ENCODE results near the gene CDH4.
"Not testable (repeated sequence)": the region's sequence is repeated elsewhere in the genome, so short reads cannot be mapped to it uniquely, and the experiment has no call there.

The CDH4 gene

DNA sequence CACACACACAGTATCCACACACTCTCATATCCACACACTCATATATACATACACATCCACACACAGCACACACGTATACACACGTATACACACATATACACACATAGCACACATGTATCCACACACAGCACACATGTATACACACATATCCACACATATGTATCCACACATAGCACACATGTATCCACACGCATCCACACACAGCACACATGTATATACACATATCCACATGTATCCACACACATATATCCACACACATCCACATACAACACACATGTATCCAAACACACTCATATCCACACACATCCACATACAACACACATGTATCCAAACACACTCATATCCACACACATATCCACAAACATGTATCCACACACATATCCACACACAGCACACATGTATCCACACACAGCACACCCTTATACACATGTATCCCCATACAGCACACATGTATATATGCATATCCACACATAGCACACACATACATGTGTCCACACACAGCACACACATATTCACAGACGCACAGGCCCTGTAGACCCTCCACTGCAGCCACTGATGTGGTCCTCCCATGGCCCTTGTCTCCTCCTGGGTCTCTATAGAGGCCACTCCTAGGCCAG, 172.1 kb downstream of the CDH4 start:
- DNase-seq: no peak

DNA sequence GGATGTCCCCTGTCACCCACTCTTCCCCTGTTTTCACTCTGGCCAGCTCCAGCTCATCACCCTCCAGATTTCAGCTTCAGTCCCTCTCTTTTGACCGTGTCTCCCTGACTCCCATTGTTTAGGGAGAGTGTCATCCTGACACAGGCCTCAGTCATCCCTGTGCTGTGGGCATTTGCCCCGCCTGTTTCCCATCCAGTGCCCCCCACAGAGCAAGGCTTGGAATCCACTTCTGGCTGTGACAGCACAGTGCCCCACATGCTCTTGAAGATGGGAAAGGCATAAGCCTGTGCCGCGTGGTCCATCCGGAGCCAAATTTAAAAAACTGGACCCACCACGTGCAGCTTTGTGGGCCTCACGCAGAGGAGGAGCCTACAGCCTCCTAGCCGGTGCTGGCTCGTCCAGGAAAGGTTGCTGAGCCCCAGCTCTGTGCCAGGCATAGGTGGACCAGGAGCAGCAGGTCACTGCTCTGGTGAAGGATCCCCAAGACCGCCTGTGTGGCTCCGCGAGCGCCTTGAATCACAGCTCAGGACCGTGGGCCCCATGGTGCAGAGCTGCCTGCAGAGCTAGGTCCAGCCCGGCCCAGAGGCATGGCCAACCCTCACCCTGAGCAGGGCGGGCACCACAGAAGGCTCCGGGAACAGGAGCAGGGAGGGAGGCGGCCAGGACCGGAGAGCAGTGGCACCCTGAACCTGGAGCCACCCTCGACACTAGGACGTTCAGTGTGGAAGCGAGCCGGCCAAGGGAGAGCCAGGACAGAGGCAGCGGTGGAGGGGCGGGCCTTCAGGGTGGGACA, 172.8 kb downstream of the CDH4 start:
- no peak for DNase-seq

DNA sequence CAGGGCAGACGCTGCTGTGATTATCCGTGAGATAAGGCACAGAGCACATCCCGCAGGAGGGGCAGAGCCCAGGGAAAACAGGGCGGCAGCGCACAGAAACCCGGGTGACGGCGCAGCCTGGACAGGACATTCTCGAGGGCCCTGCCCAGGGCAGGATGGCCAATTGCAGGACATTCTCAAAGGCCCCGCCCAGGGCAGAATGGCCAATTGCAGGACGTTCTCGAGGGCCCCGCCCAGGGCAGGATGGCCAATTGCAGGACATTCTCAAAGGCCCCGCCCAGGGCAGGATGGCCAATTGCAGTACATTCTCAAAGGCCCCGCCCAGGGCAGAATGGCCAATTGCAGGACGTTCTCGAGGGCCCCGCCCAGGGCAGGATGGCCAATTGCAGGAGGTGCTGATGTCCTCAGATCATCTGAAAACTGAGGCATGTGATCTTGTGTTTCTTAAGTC, 173.5 kb downstream of the CDH4 start:
- DNase-seq: not testable (repeated sequence)

DNA sequence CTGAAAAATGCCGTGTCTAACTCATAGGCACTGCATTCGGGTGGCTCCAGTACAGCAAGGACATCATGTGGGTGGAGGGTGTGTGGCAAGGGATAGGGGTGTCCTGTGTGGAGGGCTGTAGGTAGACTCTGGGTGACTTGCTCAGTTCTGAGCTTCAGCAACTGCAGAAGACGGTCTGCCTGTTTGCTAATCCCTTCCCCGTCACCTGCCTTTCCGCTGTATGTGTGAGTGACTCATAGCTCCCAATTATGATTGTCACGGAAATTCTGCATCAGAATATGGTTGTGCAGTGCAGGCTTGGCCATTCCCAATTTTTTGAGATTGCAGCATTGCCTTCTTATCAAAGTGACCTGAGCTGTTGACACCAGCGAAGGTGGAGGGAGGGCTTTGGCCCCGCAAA, 174.3 kb downstream of the CDH4 start:
- no peak for DNase-seq

- DNase-seq: no peak
Measured at GRCh38 chr20:61429458-61430227, 177.6 kb downstream of the CDH4 start.

DNA sequence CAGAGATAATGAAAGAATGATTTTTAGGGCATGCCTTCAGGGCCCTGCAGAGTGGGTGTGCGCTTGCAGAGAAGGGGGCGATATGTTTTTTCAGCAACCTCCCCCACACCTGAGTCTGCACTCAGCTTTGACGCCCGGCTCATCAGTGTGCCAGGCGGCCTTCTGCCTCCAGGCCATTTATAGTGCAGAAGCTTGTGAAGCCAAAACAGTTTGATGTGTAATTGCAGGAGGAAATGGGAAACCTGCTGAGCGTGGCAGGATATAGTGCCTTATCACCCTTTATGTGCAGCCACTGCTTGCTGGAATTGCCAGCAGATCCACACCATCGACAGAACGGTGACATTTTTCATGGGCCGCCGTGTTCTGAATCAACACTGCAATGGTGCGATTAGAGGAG, 178.2 kb downstream of the CDH4 start:
- DNase-seq: no peak

DNA sequence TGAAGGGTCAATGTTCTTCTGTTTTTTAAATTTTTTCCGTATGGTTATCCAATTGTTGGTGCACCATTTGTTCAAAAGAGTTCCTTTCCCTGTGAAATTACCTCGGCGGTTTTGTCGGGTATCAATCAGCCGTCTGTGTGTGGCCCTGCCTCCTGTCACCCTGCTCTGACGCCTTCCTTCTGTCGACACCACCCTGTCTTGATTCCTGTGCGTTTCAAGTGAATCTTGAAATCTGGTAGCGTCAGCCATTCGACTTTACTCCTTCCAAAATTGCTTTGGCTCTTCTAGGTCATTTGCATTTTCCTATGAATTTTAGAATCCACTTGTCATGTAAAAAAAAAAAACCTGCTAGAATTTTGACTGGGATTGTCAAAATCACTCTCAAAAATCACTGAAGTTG, 181.1 kb downstream of the CDH4 start:
- DNase-seq: no peak

DNA sequence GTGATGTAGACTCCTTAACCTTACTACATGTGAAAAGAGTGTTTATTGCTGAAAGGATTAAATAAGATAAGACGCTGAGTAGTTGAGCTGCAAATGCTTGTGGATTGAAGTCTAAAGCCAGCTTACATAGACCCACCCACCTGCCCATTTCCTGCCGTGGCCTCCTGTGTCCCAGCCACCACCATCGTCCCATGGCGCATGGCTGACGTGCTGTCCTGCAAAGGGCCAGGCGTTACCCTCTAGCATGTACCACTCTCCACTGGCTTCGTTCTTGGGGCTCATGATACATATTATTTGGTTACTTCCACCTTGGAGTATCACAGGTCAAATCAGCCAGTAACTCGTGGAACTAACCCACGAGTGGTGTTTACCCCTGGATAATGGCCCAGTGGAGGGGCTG, 181.8 kb downstream of the CDH4 start:
- no peak for DNase-seq

GRCh38 chr20:61434341-61434781, 182.3 kb downstream of the CDH4 start:
- no peak for DNase-seq

DNA sequence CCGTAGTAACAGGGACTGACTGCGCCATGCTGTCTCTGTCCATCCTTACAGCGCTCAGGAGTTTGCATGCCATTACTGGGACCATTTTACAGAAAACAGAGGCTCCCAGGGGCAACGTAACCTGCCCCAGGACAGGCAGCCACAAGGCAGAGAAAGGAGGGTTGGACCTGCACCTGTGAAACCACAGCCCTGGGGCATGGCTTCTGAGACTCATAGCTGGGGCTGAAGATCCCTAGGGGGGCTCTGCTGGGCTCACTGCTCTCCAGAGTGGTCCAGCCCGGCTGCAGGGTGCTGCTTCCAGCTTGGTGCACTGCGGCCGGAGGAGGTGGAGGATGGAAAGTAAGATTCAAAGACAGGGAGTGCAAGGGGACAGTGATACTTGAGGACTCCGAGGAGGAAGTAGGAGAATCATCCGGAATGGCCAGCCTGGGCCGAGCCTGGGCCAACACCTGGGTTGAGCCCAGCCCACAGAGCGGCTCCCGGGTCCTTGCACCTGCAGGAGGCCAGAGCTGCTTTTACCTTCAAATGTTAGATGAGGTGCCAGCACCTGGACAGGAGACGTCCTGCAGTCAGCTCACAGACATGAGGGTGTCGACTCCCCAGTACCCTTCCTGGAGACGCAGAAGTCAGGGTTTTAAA, 183.2 kb downstream of the CDH4 start:
- no peak for DNase-seq

- no peak for DNase-seq
Measured at GRCh38 chr20:61435823-61436220, 183.8 kb downstream of the CDH4 start.

DNA sequence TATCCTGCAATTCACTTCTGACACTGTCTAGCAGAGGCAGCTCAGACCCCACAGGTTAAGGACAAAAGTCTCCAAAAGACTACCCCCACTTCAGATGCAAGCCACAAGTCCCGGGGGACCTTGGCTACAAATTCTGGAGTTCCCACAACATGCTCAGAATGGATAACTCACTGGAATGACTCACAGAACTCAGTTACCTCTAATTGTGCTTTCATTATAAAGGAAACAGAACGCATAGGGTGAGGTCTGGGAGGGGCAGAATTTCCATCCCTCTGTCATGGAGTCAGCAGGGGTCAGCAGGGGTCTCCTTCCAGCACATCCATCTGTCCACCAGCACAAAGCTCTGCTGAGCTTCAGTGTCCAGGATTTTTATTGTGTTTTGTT, 184.2 kb downstream of the CDH4 start:
- DNase-seq: no peak

GRCh38 chr20:61436667-61437279, 184.7 kb downstream of the CDH4 start:
- DNase-seq: no peak

- no peak for DNase-seq
Measured at GRCh38 chr20:61437280-61438206, 185.5 kb downstream of the CDH4 start.

DNA sequence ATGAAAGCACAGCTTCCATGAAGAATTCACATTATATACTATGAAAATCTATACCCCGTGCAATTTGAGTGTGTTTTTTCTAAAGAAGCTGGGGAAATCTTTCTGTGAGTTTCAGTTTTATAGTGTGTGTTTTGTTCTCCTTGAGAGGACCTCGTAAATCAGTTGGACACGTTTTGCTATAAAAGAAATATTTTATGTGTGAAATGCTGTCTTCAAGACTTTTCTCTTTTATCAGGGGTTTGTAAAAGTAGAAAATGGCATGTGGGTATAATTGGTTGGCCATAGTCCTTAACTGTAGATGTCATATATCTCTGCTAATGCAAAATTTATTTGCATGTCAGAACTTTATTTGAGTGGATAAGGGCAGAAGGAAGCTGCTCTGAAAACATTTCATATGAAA, 186.2 kb downstream of the CDH4 start:
- no peak for DNase-seq

- DNase-seq: no peak
Measured at GRCh38 chr20:61439251-61439650, 187.2 kb downstream of the CDH4 start.

GRCh38 chr20:61440548-61441055, 188.5 kb downstream of the CDH4 start:
- DNase-seq: no peak

DNA sequence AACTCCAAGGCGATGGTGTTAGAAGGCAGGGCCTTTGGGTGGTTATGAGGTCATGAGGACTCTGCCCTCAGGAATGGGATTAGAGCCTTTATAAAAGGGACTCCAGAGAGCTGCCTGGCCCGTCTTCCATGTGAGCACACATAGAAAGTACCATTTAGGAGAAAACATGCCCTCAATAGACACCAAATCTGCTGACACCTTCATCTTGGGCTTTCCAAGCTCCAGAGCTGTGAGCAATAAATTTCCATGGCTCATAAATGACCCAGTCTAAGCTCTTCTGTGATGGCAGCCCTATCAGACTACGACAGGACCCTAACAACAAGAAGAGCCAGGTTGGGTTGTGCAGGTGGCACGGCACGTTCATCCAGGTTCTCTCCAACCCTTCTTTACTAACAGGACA, 189.5 kb downstream of the CDH4 start:
- DNase-seq: no peak

GRCh38 chr20:61442075-61442670, 190.1 kb downstream of the CDH4 start:
- no peak for DNase-seq

GRCh38 chr20:61442718-61443117, 190.7 kb downstream of the CDH4 start:
- no peak for DNase-seq
